H1 (cell line): ENCODE results near the gene MSN. TPM values are rescaled to one million over a fixed set of nuclear protein-coding genes. Genes with fewer than 3 reads are reported as not detected.

Source experiments
- CTCF ChIA-PET: fragments of 300-600 bp; sonication (Branson Sonifier 250); formaldehyde crosslinking; loops from one replicate; lab custom pipeline; 2021; ENCODE audit not compliant: partially characterized antibody; lab: Charles Lee
- POLR2A ChIA-PET: fragments of 300-600 bp; sonication (Branson Sonifier 250); formaldehyde crosslinking; loops from one replicate; lab custom pipeline; 2021; ENCODE audit warnings: inconsistent platforms; ENCODE audit not compliant: partially characterized antibody; lab: Charles Lee
- DNase-seq, 2 experiments: peaks; one replicate each; pipeline versions ENCODE4 v3.0.0 to v3.0.0-alpha.2; 2010 to 2022; ENCODE audit warnings: low spot score in 2 of 2, low read depth in 1 of 2, mixed read lengths in 1 of 2
- FAIRE-seq: peaks from 2 replicates; lab custom pipeline; 2011; peaks lifted over from hg19 to GRCh38; lab: Jason Lieb, UNC
- H2AFZ ChIP-seq: 2 replicates; pipeline ENCODE4 v1.8.1; 2012; ENCODE audit warnings: low read length, inconsistent platforms
- H2AK5ac ChIP-seq: 2 replicates; pipeline ENCODE4 v1.6.1; 2013; ENCODE audit warnings: low read depth, low read length
- H2BK120ac ChIP-seq: replicated peaks from 2 replicates; pipeline ENCODE3; 2013; ENCODE audit warnings: low read depth, low read length, inconsistent platforms
- H2BK12ac ChIP-seq: 2 replicates; pipeline ENCODE4 v1.6.1; 2013; ENCODE audit warnings: low read depth, low read length
- H2BK15ac ChIP-seq: 2 replicates; pipeline ENCODE4 v1.6.1; 2013; ENCODE audit warnings: low read length
- H2BK20ac ChIP-seq: 2 replicates; pipeline ENCODE4 v1.6.1; 2013; ENCODE audit warnings: low read length
- H2BK5ac ChIP-seq: 2 replicates; pipeline ENCODE4 v1.6.1; 2013; ENCODE audit warnings: low read depth, low read length
- H3K14ac ChIP-seq: 2 replicates; pipeline ENCODE4 v1.6.1; 2013; ENCODE audit warnings: inconsistent platforms; ENCODE audit not compliant: insufficient read length
- H3K18ac ChIP-seq: 2 replicates; pipeline ENCODE4 v1.6.1; 2013; ENCODE audit warnings: low read length; ENCODE audit errors: extremely low read depth
- H3K23ac ChIP-seq: 2 replicates; pipeline ENCODE4 v1.6.1; 2013; ENCODE audit warnings: inconsistent platforms; ENCODE audit not compliant: insufficient read length
- H3K23me2 ChIP-seq: 2 replicates; pipeline ENCODE4 v1.6.1; 2013; ENCODE audit warnings: low read depth, low read length
- H3K27ac ChIP-seq: 2 replicates; pipeline ENCODE4 v1.6.1; 2011; ENCODE audit warnings: low read depth, low read length, inconsistent platforms
- H3K27me3 ChIP-seq, 4 experiments: replicated peaks in 1 of 4; 1 replicate in 1 of 4; 2 replicates in 3 of 4; pipeline versions ENCODE4 v1.6.1 to v1.8.1; 2011 to 2013; ENCODE audit warnings: low read length in 3 of 4, mild to moderate bottlenecking in 3 of 4, inconsistent platforms in 2 of 4, mixed read lengths in 2 of 4, moderate library complexity in 1 of 4; ENCODE audit not compliant: control insufficient read depth in 3 of 4, insufficient read depth in 3 of 4; ENCODE audit errors: extremely low read depth in 1 of 4
- H3K36me3 ChIP-seq, 4 experiments: 2 replicates each; pipeline versions ENCODE4 v1.6.1 to v1.8.1; 2011 to 2013; ENCODE audit warnings: mild to moderate bottlenecking in 4 of 4, low read length in 3 of 4, moderate library complexity in 2 of 4, control low read depth in 1 of 4, inconsistent platforms in 1 of 4; ENCODE audit not compliant: insufficient read depth in 4 of 4, control insufficient read depth in 2 of 4
- H3K4ac ChIP-seq: replicated peaks from 2 replicates; pipeline ENCODE3; 2013; ENCODE audit warnings: low read length, low read depth, mixed read lengths, inconsistent platforms; ENCODE audit not compliant: insufficient read length
- H3K4me1 ChIP-seq, 4 experiments: replicated peaks in 1 of 4; 1 replicate in 1 of 4; 2 replicates in 3 of 4; pipeline versions ENCODE4 v1.6.1 to v1.8.1; 2011 to 2013; ENCODE audit warnings: low read length in 3 of 4, inconsistent platforms in 2 of 4, mixed read lengths in 1 of 4; ENCODE audit not compliant: insufficient read depth in 4 of 4, control insufficient read depth in 3 of 4
- H3K4me2 ChIP-seq, 2 experiments: 2 replicates each; pipeline versions ENCODE4 v1.6.1 to v1.8.1; 2011 to 2013; ENCODE audit warnings: low read depth in 2 of 2, low read length in 2 of 2, control low read depth in 1 of 2, inconsistent platforms in 1 of 2, mild to moderate bottlenecking in 1 of 2; ENCODE audit not compliant: insufficient read depth in 1 of 2
- H3K4me3 ChIP-seq, 4 experiments: fragments of 200-600, 300-600 bp in 1 of 4; sonication (generic), shearing (Covaris generic), sonication (Bioruptor Twin) in 1 of 4; 2 replicates each; pipeline versions ENCODE4 v1.5.1 to v1.8.1; 2011 to 2016; ENCODE audit warnings: low read length in 4 of 4, low read depth in 3 of 4, control low read depth in 2 of 4, inconsistent platforms in 2 of 4, mild to moderate bottlenecking in 2 of 4, mixed read lengths in 1 of 4, moderate library complexity in 1 of 4; ENCODE audit not compliant: insufficient read depth in 2 of 4; ENCODE audit errors: extremely low read depth in 1 of 4
- H3K56ac ChIP-seq: replicated peaks from 2 replicates; pipeline ENCODE3; 2013; ENCODE audit warnings: low read depth, mild to moderate bottlenecking, mixed read lengths, low read length, inconsistent platforms; ENCODE audit not compliant: insufficient read length
- H3K79me1 ChIP-seq: 2 replicates; pipeline ENCODE4 v1.6.1; 2013; ENCODE audit warnings: low read depth, low read length, control low read depth
- H3K79me2 ChIP-seq, 2 experiments: 2 replicates each; pipeline versions ENCODE4 v1.6.1 to v1.8.1; 2012 to 2013; ENCODE audit warnings: low read length in 2 of 2, mild to moderate bottlenecking in 2 of 2, inconsistent platforms in 1 of 2; ENCODE audit not compliant: insufficient read depth in 2 of 2, control insufficient read depth in 1 of 2
- H3K9ac ChIP-seq, 4 experiments: replicated peaks in 1 of 4; 1 replicate in 1 of 4; 2 replicates in 3 of 4; pipeline versions ENCODE4 v1.6.1 to v1.8.1; 2011 to 2013; ENCODE audit warnings: low read depth in 3 of 4, low read length in 3 of 4, control low read depth in 2 of 4, mild to moderate bottlenecking in 2 of 4, moderate library complexity in 2 of 4, inconsistent platforms in 1 of 4; ENCODE audit errors: extremely low read depth in 1 of 4
- H3K9me3 ChIP-seq, 2 experiments: 2 replicates each; pipeline versions ENCODE4 v1.6.1 to v1.8.1; 2012 to 2013; ENCODE audit warnings: mild to moderate bottlenecking in 2 of 2, moderate library complexity in 2 of 2, control low read depth in 1 of 2, inconsistent platforms in 1 of 2, low read depth in 1 of 2, low read length in 1 of 2, mixed read lengths in 1 of 2; ENCODE audit not compliant: insufficient read depth in 2 of 2
- H4K20me1 ChIP-seq, 2 experiments: replicated peaks in 1 of 2; 2 replicates each; pipeline versions ENCODE3 to v1.8.1; 2011 to 2013; ENCODE audit warnings: inconsistent platforms in 2 of 2, low read length in 2 of 2, mild to moderate bottlenecking in 1 of 2; ENCODE audit not compliant: insufficient read depth in 2 of 2, control insufficient read depth in 1 of 2
- H4K5ac ChIP-seq: 2 replicates; pipeline ENCODE4 v1.6.1; 2013; ENCODE audit warnings: low read length, low read depth, mixed read lengths, inconsistent platforms; ENCODE audit not compliant: insufficient read length
- H4K8ac ChIP-seq: 2 replicates; pipeline ENCODE4 v1.8.0; 2013; ENCODE audit warnings: mild to moderate bottlenecking, moderate library complexity, low read length, inconsistent platforms; ENCODE audit not compliant: insufficient read depth; ENCODE audit errors: extremely low read depth
- H4K91ac ChIP-seq: replicated peaks from 2 replicates; pipeline ENCODE3; 2013; ENCODE audit warnings: low read length, mixed read lengths, inconsistent platforms; ENCODE audit not compliant: insufficient read length
- BACH1 ChIP-seq: IDR thresholded peaks from 2 replicates; pipeline ENCODE4 v1.6.1; 2012; ENCODE audit warnings: low read length, improper control_type of control experiment
- BRCA1 ChIP-seq: IDR thresholded peaks from 2 replicates; pipeline ENCODE4 v1.6.1; 2012; ENCODE audit warnings: low read depth, low read length, improper control_type of control experiment
- FOSL1 ChIP-seq: IDR thresholded peaks from 2 replicates; pipeline ENCODE4 v1.6.1; 2011; ENCODE audit warnings: mild to moderate bottlenecking, low read depth, low read length, moderate library complexity; ENCODE audit not compliant: insufficient read depth
- JUND ChIP-seq: IDR thresholded peaks from 2 replicates; pipeline ENCODE4 v1.6.1; 2011; ENCODE audit warnings: mild to moderate bottlenecking, improper control_type of control experiment, low read length
- RAD21 ChIP-seq, 2 experiments: IDR thresholded peaks in 1 of 2; conservative IDR thresholded peaks in 1 of 2; 2 replicates each; pipeline ENCODE4 v1.6.1; 2011; ENCODE audit warnings: low read depth in 2 of 2, low read length in 2 of 2, improper control_type of control experiment in 1 of 2, inconsistent platforms in 1 of 2, mild to moderate bottlenecking in 1 of 2, moderate library complexity in 1 of 2
- RBBP5 ChIP-seq: IDR thresholded peaks from 2 replicates; pipeline ENCODE4 v1.7.1; 2012; ENCODE audit warnings: low read depth, mild to moderate bottlenecking, inconsistent platforms, low read length, moderate library complexity, borderline replicate concordance
- RFX5 ChIP-seq: IDR thresholded peaks from 2 replicates; pipeline ENCODE4 v1.6.1; 2011; ENCODE audit warnings: low read depth, low read length, improper control_type of control experiment, borderline replicate concordance
- SP4 ChIP-seq: IDR thresholded peaks from 2 replicates; pipeline ENCODE4 v1.6.1; 2012; ENCODE audit warnings: low read length, inconsistent platforms
- SUZ12 ChIP-seq: fragments of 200-600 bp; sonication (generic); IDR thresholded peaks from 2 replicates; pipeline ENCODE4 v1.6.1; 2012; ENCODE audit warnings: mild to moderate bottlenecking, inconsistent platforms, low read length, moderate library complexity, mixed read lengths
- TAF1 ChIP-seq: IDR thresholded peaks from 2 replicates; pipeline ENCODE4 v1.6.1; 2011; ENCODE audit warnings: mild to moderate bottlenecking, low read depth, low read length
- TEAD4 ChIP-seq: IDR thresholded peaks from 2 replicates; pipeline ENCODE4 v1.6.1; 2012; ENCODE audit warnings: low read depth, low read length, inconsistent platforms, mixed read lengths
- ZNF274 ChIP-seq: IDR thresholded peaks from 2 replicates; pipeline ENCODE4 v1.7.0; 2012; ENCODE audit warnings: low read length, borderline replicate concordance; ENCODE audit errors: extremely low read depth
- WGBS, 2 experiments: shearing (Covaris generic) in 1 of 2; methylation state at CpG; one replicate each; pipeline versions ENCODE4 v1.1.6 to v1.1.7; 2013 to 2015; ENCODE audit warnings: low lambda C conversion rate in 2 of 2, mixed read lengths in 2 of 2, inconsistent platforms in 1 of 2, low coverage in 1 of 2, missing lambda C conversion rate in 1 of 2; ENCODE audit not compliant: insufficient replicate concordance in 2 of 2, insufficient coverage in 1 of 2, insufficient read length in 1 of 2; ENCODE audit errors: extremely low coverage in 1 of 2, missing lambda C conversion rate in 1 of 2; 5-methylcytosine and 5-hydroxymethylcytosine counted together
- polyA plus RNA-seq, 7 experiments: library from polyadenylated mRNA; depleted of rRNA in 3 of 7; stranded (reverse) in 5 of 7; unstranded in 2 of 7; fragments of >200 nt in 5 of 7; fragments of 200-250 nt in 2 of 7; gene quantifications; 1 replicate in 5 of 7; 2 replicates in 1 of 7; 4 replicates in 1 of 7; pipeline versions ENCODE4 v1.2.1 to v1.2.3, GENCODE V29; 2011 to 2013; ENCODE audit warnings: missing spikeins in 2 of 7, mixed read lengths in 2 of 7
- total RNA-seq: library from RNA; stranded (reverse); fragmentation: NEBNext Ultra II Directional; extraction: Animal tissue kit (Norgen Biotek cat#: 25700); gene quantifications from 2 replicates; pipeline ENCODE4 v1.2.1, GENCODE V29; 2021

Gene MSN
- total and polyA plus RNA-seq, 2 of the 8 experiments (the other 6 are each of a cell fraction or from before 2014, with no cell fraction given), result 112 to 133 TPM

DNA sequence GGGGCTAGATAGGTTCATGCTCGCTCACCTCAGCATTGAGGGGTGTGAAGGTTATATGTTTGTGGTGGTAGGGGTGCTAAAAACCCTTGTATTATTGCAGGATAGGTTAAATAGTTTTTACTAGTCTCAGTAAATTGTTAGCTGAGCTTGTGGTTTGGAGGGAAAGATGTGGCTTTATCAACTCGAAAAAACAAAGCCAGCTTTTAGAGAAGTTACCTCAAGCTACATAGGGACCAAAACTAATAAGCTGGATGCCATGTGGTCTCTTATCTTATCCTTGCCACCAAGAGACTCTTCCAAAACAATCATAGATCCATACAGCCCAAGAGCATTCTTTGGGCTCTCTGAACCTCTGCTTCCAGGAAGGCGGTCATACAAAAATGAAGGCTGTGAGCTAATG lies 29.2 kb downstream of the MSN start:
- no peak for FAIRE-seq

More for the DNA sequence above, 29.2 kb downstream of the MSN start:
- Histone ChIP-seq H3K56ac (no peak overlapping the region), H3K9me3 (no peaks in the 10 kb centered on the region), H4K8ac (no peak overlapping the region), H2BK15ac (no peak overlapping the region), H3K79me1 (no peaks in the 10 kb centered on the region), H3K4me3 (no peak overlapping the region), H4K5ac (no peak overlapping the region), H4K20me1 (no peaks in the 10 kb centered on the region), H3K23ac (no peak overlapping the region), H3K23me2 (no peaks in the 10 kb centered on the region), H2BK120ac (no peak overlapping the region), H3K27ac (no peak overlapping the region), H3K9ac (no peak overlapping the region), H3K18ac (no peak overlapping the region; the same call in 1 of the 2 replicates), H3K4me2 (no peak overlapping the region), H3K36me3 (no peaks in the 10 kb centered on the region), H3K27me3 (no peaks in the 10 kb centered on the region), H3K14ac (no peak overlapping the region), H2AK5ac (no peak overlapping the region), H2BK20ac (no peak overlapping the region), H3K79me2 (peaks cover 0 to 35% of the 10 kb centered on the region in 2 experiments; a peak in 2 of 4 replicates), H3K4ac (no peak overlapping the region), H2BK12ac (no peak overlapping the region), H4K91ac (no peak overlapping the region), H2AFZ (no peak overlapping the region), H2BK5ac (no peak overlapping the region), H3K4me1 (peaks cover 0 to 4% (median 0%) of the 10 kb centered on the region in 4 experiments; a peak in 3 of 7 replicates)
- CTCF ChIA-PET, result no interaction called here
- POLR2A ChIA-PET, result no interaction called here
- TF ChIP-seq RFX5, result no peak
- no peak for TF ChIP-seq RBBP5
- no peak for TF ChIP-seq JUND
- no peak for TF ChIP-seq FOSL1
- TF ChIP-seq ZNF274, result no peak
- no peak for TF ChIP-seq SP4
- no peak for TF ChIP-seq BACH1
- no peak for TF ChIP-seq RAD21 (IDR thresholded peaks at IDR 0.05 in 1 of 2, conservative IDR thresholded peaks at IDR 0.05 in 1 of 2; ENCODE audit: low read depth in 2 of 2, low read length in 2 of 2)
- TF ChIP-seq SUZ12, result no peak
- TF ChIP-seq TEAD4, result no peak
- TF ChIP-seq TAF1, result no peak
- no peak for TF ChIP-seq BRCA1
- no peak for DNase-seq
- 97% methylated on average over 3 of the region's 3 CpGs; no CpG with 5 or more reads in 1 of the 2 experiments for WGBS, 2 experiments
